ENCODE measurements around the gene PRR36. TPM values are rescaled to one million over a fixed set of nuclear protein-coding genes. Genes with fewer than 3 reads are reported as not detected.
A peak's percentile ranks its signal among the peaks of the same experiment; 100 is the strongest.

The PRR36 gene
- polyA plus RNA-seq, 2 of the 4 experiments (the other 2 are of a cell fraction), result 0.04 to 0.35 TPM

DNA sequence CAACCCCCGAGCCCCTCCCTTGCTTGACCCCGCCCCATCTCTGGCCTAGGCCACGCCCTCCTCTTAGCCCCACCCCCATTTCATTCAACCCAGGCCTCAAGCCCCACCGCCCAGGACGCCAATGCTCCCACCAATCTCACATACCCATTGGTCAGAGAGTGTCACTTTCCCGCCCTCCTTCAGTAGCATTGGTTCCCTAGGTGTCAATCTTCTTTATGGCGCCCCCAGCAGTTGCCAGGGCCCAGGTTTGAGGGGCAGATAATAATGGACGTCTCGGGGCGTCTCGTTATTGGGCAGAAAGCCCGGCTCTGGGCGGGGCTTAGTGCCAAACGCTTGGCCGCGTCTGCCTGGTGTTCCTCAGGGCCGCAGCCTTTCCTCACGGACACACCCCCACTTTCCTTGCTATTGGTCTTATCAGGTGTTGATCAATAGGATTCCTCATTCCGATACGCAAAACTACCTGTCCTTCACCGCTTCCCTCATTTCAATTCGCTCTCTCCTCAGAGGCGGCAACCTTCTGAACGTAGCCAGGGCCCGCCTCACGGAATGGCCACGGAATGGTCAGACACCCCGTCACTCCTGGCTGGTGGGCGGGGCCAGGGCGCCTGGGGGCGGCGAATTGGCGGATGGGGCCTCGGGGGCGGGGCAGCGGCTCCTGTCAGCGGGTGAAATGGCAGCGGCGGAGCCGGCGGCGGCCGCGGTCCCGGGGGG lies 44.5 kb downstream of the PRR36 start, which contains the start of gene EVI5L:
TSS of gene EVI5L (plus strand) at position 658 of the 711 bp plus-strand sequence. CDS start 16,325 bp downstream, outside the sequence.
- Histone ChIP-seq H3K9me3 (no peaks in the 10 kb centered on the region), H3K4me1 (peaks cover 10% of the 10 kb centered on the region; the same call in 1 of the 3 replicates), H3K4me2 (peak within 1 kb of the TSS; percentile 84), H3K4me3 (peak within 1 kb of the TSS; percentile 89), H3K27ac (peak within 1 kb of the TSS; percentile 67 to 85)
- POLR2A ChIA-PET, result interaction anchor here (1.0 kb wide), 1 partner anchor 730 kb away, joined by 3 read pairs; no protein-coding TSS in a partner anchor
- ATAC-seq (peak; percentile 93 to 95), DNase-seq (ENCODE audit: low read depth in 1 of 2, low spot score in 1 of 2) (peak; percentile 96 to 99), FAIRE-seq (peak; percentile 59)
- CTCF ChIA-PET, result interaction anchor here (1.0 to 3.3 kb wide), 2 partner anchors 23 to 30 kb away, joined by 3 to 20 read pairs; no protein-coding TSS in a partner anchor
- TF ChIP-seq RFX5 (IDR thresholded peaks at IDR 0.05), result peak; percentile 51; the same call in 1 of the 2 replicates
- peak; percentile 45 for TF ChIP-seq CHD2 (IDR thresholded peaks at IDR 0.05; ENCODE audit: low read length, partially characterized antibody)
- TF ChIP-seq POLR2AphosphoS2 (conservative IDR thresholded peaks at IDR 0.05; ENCODE audit: low read length), result no peak
- TF ChIP-seq HOXA7 (CRISPR knock-in tag; IDR thresholded peaks at IDR 0.05), result no peak
- TF ChIP-seq, protein P1, sequence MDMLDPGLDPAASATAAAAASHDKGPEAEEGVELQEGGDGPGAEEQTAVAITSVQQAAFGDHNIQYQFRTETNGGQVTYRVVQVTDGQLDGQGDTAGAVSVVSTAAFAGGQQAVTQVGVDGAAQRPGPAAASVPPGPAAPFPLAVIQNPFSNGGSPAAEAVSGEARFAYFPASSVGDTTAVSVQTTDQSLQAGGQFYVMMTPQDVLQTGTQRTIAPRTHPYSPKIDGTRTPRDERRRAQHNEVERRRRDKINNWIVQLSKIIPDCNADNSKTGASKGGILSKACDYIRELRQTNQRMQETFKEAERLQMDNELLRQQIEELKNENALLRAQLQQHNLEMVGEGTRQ (IDR thresholded peaks at IDR 0.05), result no peak
- TF ChIP-seq JUN (IDR thresholded peaks at IDR 0.05), result no peak
- no peak for TF ChIP-seq HOXB5 (CRISPR knock-in tag; IDR thresholded peaks at IDR 0.05)
- TF ChIP-seq, protein P2, sequence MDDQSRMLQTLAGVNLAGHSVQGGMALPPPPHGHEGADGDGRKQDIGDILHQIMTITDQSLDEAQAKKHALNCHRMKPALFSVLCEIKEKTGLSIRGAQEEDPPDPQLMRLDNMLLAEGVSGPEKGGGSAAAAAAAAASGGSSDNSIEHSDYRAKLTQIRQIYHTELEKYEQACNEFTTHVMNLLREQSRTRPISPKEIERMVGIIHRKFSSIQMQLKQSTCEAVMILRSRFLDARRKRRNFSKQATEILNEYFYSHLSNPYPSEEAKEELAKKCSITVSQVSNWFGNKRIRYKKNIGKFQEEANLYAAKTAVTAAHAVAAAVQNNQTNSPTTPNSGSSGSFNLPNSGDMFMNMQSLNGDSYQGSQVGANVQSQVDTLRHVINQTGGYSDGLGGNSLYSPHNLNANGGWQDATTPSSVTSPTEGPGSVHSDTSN (IDR thresholded peaks at IDR 0.05), result peak; percentile 99
- no peak for TF ChIP-seq JUNB (IDR thresholded peaks at IDR 0.05)
- WGBS (ENCODE audit: missing lambda C conversion rate), result under 1% methylated on average over 19 of the region's 45 CpGs

DNA sequence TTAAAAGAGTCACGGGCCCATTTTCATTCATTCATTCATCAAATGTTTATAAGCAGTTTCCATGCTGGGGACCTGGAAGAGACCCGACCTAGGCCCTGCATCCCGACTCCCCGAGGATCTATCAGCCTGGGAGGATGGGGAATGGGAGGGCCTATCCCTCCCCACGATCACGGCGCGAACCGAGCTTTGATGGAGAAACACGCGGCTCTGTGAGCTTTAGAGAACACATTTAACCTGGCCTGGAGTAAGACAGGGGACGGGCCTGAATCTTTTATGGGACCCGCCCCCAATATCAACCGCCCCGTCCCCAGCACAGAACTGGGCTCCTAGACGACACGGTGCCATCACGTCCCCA lies 45.0 kb downstream of the PRR36 start:
- TF ChIP-seq ZFP36 (IDR thresholded peaks at IDR 0.05; ENCODE audit: borderline replicate concordance, partially characterized antibody), result no peak
- TF ChIP-seq, protein P2 (IDR thresholded peaks at IDR 0.05), result no peak
- TF ChIP-seq, protein P3, sequence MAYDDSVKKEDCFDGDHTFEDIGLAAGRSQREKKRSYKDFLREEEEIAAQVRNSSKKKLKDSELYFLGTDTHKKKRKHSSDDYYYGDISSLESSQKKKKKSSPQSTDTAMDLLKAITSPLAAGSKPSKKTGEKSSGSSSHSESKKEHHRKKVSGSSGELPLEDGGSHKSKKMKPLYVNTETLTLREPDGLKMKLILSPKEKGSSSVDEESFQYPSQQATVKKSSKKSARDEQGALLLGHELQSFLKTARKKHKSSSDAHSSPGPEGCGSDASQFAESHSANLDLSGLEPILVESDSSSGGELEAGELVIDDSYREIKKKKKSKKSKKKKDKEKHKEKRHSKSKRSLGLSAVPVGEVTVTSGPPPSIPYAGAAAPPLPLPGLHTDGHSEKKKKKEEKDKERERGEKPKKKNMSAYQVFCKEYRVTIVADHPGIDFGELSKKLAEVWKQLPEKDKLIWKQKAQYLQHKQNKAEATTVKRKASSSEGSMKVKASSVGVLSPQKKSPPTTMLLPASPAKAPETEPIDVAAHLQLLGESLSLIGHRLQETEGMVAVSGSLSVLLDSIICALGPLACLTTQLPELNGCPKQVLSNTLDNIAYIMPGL (CRISPR knock-in tag; IDR thresholded peaks at IDR 0.05; ENCODE audit: borderline replicate concordance), result no peak
- TF ChIP-seq, protein P4, sequence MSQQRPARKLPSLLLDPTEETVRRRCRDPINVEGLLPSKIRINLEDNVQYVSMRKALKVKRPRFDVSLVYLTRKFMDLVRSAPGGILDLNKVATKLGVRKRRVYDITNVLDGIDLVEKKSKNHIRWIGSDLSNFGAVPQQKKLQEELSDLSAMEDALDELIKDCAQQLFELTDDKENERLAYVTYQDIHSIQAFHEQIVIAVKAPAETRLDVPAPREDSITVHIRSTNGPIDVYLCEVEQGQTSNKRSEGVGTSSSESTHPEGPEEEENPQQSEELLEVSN (IDR thresholded peaks at IDR 0.05; ENCODE audit: borderline replicate concordance, low read depth), result no peak
- TF ChIP-seq RCOR1 (IDR thresholded peaks at IDR 0.05; ENCODE audit: low read depth, low read length), result no peak
- no peak for TF ChIP-seq NPAS2 (CRISPR knock-in tag; IDR thresholded peaks at IDR 0.05; ENCODE audit: borderline replicate concordance)
- no peak for TF ChIP-seq HOXB5 (CRISPR knock-in tag; IDR thresholded peaks at IDR 0.05)
- TF ChIP-seq HOXB13 (CRISPR knock-in tag; IDR thresholded peaks at IDR 0.05; ENCODE audit: low read depth), result no peak
- no peak for TF ChIP-seq ZNF302 (CRISPR knock-in tag; IDR thresholded peaks at IDR 0.05)
- no peak for TF ChIP-seq KDM5A (IDR thresholded peaks at IDR 0.05)
- TF ChIP-seq PHF8 (IDR thresholded peaks at IDR 0.05; ENCODE audit: borderline replicate concordance, low read depth), result no peak
- TF ChIP-seq, protein P5, sequence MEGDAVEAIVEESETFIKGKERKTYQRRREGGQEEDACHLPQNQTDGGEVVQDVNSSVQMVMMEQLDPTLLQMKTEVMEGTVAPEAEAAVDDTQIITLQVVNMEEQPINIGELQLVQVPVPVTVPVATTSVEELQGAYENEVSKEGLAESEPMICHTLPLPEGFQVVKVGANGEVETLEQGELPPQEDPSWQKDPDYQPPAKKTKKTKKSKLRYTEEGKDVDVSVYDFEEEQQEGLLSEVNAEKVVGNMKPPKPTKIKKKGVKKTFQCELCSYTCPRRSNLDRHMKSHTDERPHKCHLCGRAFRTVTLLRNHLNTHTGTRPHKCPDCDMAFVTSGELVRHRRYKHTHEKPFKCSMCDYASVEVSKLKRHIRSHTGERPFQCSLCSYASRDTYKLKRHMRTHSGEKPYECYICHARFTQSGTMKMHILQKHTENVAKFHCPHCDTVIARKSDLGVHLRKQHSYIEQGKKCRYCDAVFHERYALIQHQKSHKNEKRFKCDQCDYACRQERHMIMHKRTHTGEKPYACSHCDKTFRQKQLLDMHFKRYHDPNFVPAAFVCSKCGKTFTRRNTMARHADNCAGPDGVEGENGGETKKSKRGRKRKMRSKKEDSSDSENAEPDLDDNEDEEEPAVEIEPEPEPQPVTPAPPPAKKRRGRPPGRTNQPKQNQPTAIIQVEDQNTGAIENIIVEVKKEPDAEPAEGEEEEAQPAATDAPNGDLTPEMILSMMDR (IDR thresholded peaks at IDR 0.05), result no peak
- TF ChIP-seq GATA3 (IDR thresholded peaks at IDR 0.05; ENCODE audit: borderline replicate concordance), result no peak
- TF ChIP-seq ZC3H11A (IDR thresholded peaks at IDR 0.05), result no peak
- TF ChIP-seq FOXS1 (CRISPR knock-in tag; IDR thresholded peaks at IDR 0.05), result no peak
- no peak for TF ChIP-seq RAD21 (conservative IDR thresholded peaks at IDR 0.05 in 1 of 2, IDR thresholded peaks at IDR 0.05 in 1 of 2)
- no peak for TF ChIP-seq CBX2 (IDR thresholded peaks at IDR 0.05; ENCODE audit: borderline replicate concordance, low read depth)
- no peak for TF ChIP-seq POLR2A (IDR thresholded peaks at IDR 0.05; ENCODE audit: low read length)
- CTCF ChIA-PET, result interaction anchor here (1.0 to 1.7 kb wide), 2 partner anchors 30 to 40 kb away, joined by 3 to 5 read pairs; no protein-coding TSS in a partner anchor
- H3K4me2 ChIP-seq, result peak overlapping the region; percentile 76
- DNase-seq (ENCODE audit: low read depth in 1 of 2, low spot score in 1 of 2) (no peak), ATAC-seq (no peak; a peak in 1 of 6 replicates), FAIRE-seq (no peak)
- POLR2A ChIA-PET, result interaction anchor here (1.0 kb wide), 1 partner anchor 730 kb away, joined by 3 read pairs; no protein-coding TSS in a partner anchor
- WGBS (ENCODE audit: missing lambda C conversion rate), result under 1% methylated on average over 9 of the region's 18 CpGs
- H3K27ac ChIP-seq, result peak overlapping the region in 1 of 2 experiments; percentile 66; a peak in 4 of 6 replicates
- peak overlapping the region; percentile 45 for H3K4me3 ChIP-seq
- H3K4me1 ChIP-seq, result peaks cover 10% of the 10 kb centered on the region; the same call in 1 of the 3 replicates
- H3K9me3 ChIP-seq, result no peaks in the 10 kb centered on the region
